IPS-15b (cell line): Measurements from ENCODE around the gene VPS52.

Experiments used
- H3K27me3 ChIP-seq: one replicate; pipeline ENCODE4 v1.6.1; 2013; ENCODE audit warnings: low read length; ENCODE audit not compliant: control insufficient read depth, insufficient read depth
- H3K36me3 ChIP-seq: one replicate; pipeline ENCODE4 v1.6.1; 2013; ENCODE audit warnings: low read length; ENCODE audit not compliant: control insufficient read depth, insufficient read depth
- H3K4me1 ChIP-seq: one replicate; pipeline ENCODE4 v1.6.1; 2013; ENCODE audit warnings: mild to moderate bottlenecking, low read length; ENCODE audit not compliant: control insufficient read depth, insufficient read depth
- H3K4me3 ChIP-seq: one replicate; pipeline ENCODE4 v1.5.1; 2013; ENCODE audit warnings: low read depth, low read length
- H3K9ac ChIP-seq: one replicate; pipeline ENCODE4 v1.6.1; 2013; ENCODE audit warnings: low read depth, mild to moderate bottlenecking, low read length
- H3K9me3 ChIP-seq: one replicate; pipeline ENCODE4 v1.6.1; 2013; ENCODE audit warnings: mild to moderate bottlenecking, low read length; ENCODE audit not compliant: control insufficient read depth, insufficient read depth

The VPS52 gene

GRCh38 chr6:33201935-33202334, 69.7 kb downstream of the VPS52 start:
- H3K36me3 ChIP-seq = peaks cover 25% of the 10 kb centered on the region

GRCh38 chr6:33201147-33201545, 70.5 kb downstream of the VPS52 start:
- Histone ChIP-seq H3K36me3 (peaks cover 26% of the 10 kb centered on the region), H3K9ac (peak overlapping the region; percentile 99), H3K9me3 (no peaks in the 10 kb centered on the region), H3K27me3 (peaks cover 12% of the 10 kb centered on the region), H3K4me3 (peak overlapping the region; percentile 99), H3K4me1 (peaks cover 24% of the 10 kb centered on the region)

More at GRCh38 chr6:33201935-33202334, 69.7 kb downstream of the VPS52 start:
- Histone ChIP-seq H3K9ac (no peak overlapping the region), H3K9me3 (no peaks in the 10 kb centered on the region), H3K4me3 (peak overlapping the region; percentile 99), H3K4me1 (peaks cover 24% of the 10 kb centered on the region), H3K27me3 (peaks cover 20% of the 10 kb centered on the region)
